ENCODE results near the gene CD47. TPM values are rescaled to one million over a fixed set of nuclear protein-coding genes. Genes with fewer than 3 reads are reported as not detected.

CD47 gene
- total RNA-seq, 2 experiments from 2014 or later = 136 to 137 TPM

DNA sequence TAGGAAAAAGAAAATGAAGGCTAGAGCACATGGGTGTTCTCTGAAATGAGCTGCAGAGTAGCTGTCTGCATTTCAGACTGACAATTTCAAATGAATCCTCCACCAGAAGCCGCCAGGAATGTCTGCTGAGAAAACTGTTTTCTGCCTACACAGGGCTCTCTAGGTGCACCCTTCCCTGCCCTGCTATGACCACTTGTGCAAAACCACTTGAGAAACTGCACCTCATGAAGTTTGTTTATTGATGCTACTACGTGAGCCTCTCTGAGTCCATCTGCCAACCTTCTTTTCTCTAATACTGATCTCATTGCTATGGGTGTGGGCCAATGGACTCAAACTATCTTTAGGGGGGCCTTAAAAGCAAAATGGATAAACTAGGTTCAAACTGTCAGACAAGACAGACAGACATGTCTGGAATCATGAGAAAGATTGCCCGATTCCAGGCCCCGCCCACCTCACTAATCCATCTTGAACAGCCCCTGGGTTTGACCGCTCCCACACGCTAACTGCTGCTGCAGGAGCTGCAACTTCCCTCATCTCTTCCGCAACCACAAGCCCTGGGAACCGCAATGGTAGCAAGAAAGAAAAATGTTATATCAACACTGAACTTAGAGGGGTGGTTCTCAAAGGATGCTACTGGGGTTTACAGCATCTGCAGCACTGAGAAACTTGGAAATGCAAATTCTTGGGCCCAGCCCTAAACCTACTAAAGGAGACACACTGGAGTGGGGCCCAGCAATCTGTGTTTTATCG is 9.0 kb upstream of the CD47 start:
- peak overlapping the region; percentile 82 for H3K27ac Mint-ChIP-seq

DNA sequence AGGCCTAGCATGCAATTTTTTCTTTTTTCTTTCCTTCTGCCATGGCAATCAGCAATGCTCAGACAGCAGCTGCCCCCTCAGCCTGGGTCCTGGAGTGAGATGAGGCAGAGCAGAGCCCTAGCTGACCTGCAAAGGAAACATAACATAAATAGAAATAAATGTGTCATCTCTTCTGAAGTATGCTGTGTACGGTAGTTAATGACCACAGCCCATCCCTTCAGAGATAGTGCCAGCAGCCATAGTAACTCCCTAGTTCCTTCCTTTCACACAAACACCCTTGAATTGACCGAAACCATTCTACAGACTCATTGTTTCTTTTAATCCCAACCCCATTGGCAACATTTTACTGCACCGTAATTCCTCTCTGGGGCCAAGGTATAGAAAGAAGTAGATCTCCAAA is 8.4 kb upstream of the CD47 start:
- DNase-seq = no peak
- ChIA-PET CTCF (interaction anchor here (1.8 kb wide), 1 partner anchor 34 kb away, joined by 4 read pairs; no protein-coding TSS in a partner anchor), POLR2A (interaction anchor here (5.0 kb wide), 1 partner anchor 28 kb away, joined by 30 read pairs; no protein-coding TSS in a partner anchor)
- H3K9me3 Mint-ChIP-seq (ENCODE audit: insufficient read depth) = no peaks in the 10 kb centered on the region
- H3K4me3 Mint-ChIP-seq = no peak overlapping the region
- no peak for ATAC-seq
- H3K27me3 Mint-ChIP-seq (ENCODE audit: low read depth) = no peaks in the 10 kb centered on the region
- H3K4me1 Mint-ChIP-seq (ENCODE audit: low read depth) = peaks cover 62% of the 10 kb centered on the region
- H3K27ac Mint-ChIP-seq = peak overlapping the region; percentile 82
- H3K36me3 Mint-ChIP-seq (ENCODE audit: low read depth) = no peaks in the 10 kb centered on the region

More for the DNA sequence above, 9.0 kb upstream of the CD47 start:
- H3K36me3 Mint-ChIP-seq (ENCODE audit: low read depth) = no peaks in the 10 kb centered on the region
- peak overlapping the region; percentile 46 for H3K4me3 Mint-ChIP-seq
- peak; percentile 81 for DNase-seq
- H3K9me3 Mint-ChIP-seq (ENCODE audit: insufficient read depth) = no peaks in the 10 kb centered on the region
- no peaks in the 10 kb centered on the region for H3K27me3 Mint-ChIP-seq (ENCODE audit: low read depth)
- POLR2A ChIA-PET = interaction anchor here (1.6 to 5.0 kb wide), 4 partner anchors 8 to 27 kb away, joined by 6 to 30 read pairs (median 10); no protein-coding TSS in a partner anchor
- CTCF ChIA-PET = interaction anchor here (1.8 to 2.3 kb wide), 3 partner anchors 10 to 172 kb away, joined by 4 to 7 read pairs (median 5); no protein-coding TSS in a partner anchor
- H3K4me1 Mint-ChIP-seq (ENCODE audit: low read depth) = peaks cover 62% of the 10 kb centered on the region
- peak; percentile 49 for ATAC-seq

DNA sequence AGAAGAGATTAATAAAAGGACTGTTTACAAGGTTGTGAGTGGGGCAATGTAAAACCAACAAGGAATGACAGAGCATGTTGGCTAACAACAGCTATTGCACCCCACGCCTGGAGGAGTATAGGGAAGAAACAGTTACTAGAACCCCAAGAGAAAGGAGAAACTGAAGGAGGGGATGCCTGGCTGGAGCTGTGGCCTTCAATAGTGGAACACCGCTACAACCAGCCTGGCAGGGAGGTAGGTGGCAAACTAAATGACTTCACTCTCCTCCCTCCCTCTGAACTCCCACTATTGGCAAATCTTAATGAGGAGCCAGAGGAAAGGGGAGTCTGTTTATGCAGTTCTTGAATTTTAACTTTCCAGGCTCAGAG is 7.2 kb upstream of the CD47 start:
- no peak for DNase-seq
- Mint-ChIP-seq H3K4me1 (ENCODE audit: low read depth) (peaks cover 69% of the 10 kb centered on the region), H3K9me3 (ENCODE audit: insufficient read depth) (no peaks in the 10 kb centered on the region), H3K27me3 (ENCODE audit: low read depth) (no peaks in the 10 kb centered on the region), H3K27ac (no peak overlapping the region), H3K36me3 (ENCODE audit: low read depth) (no peaks in the 10 kb centered on the region), H3K4me3 (no peak overlapping the region)
- ChIA-PET POLR2A (interaction anchor here (5.0 kb wide), 1 partner anchor 29 kb away, joined by 30 read pairs; no protein-coding TSS in a partner anchor), CTCF (no interaction called here)
- no peak for ATAC-seq

DNA sequence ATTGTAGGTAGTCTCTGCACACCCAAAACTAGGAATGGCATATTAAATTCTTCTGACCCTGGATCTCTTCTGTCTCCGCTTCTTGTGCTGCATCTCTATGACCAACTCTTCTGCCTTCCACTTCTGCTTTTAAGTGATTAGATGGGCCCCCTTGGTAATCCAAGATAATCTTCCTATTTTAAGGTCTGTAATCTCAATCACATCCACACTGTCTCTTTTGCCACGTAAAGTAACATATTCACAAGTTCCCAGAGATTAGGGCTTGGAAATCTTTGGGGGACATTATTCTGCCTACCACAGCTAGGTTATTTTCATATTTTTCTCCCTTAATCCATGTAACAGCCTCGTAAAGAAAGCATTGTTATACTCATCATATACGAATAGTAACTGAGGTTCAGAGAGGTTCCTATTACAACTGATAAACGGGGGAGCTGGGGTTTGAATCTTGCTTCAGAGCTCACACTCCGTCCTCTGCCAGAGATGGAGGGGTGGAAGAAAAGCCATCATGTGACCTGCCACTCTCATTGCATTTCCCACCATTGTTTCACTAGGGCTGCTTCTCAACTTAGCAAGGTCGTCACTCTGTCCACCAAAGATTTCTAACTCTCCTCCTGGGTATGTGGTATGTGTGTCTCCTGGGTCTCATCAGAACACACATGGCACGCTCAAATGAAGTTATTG is 6.6 kb upstream of the CD47 start:
- Mint-ChIP-seq H3K27ac (peak overlapping the region; percentile 5), H3K36me3 (ENCODE audit: low read depth) (no peaks in the 10 kb centered on the region), H3K27me3 (ENCODE audit: low read depth) (no peaks in the 10 kb centered on the region), H3K9me3 (ENCODE audit: insufficient read depth) (no peaks in the 10 kb centered on the region), H3K4me3 (peak overlapping the region; percentile 43), H3K4me1 (ENCODE audit: low read depth) (peaks cover 71% of the 10 kb centered on the region)
- CTCF ChIA-PET = interaction anchor here (1.6 kb wide), 1 partner anchor 18 kb away, joined by 5 read pairs; no protein-coding TSS in a partner anchor
- no peak for DNase-seq
- ATAC-seq = no peak
- POLR2A ChIA-PET = interaction anchor here (5.0 kb wide), 1 partner anchor 29 kb away, joined by 30 read pairs; no protein-coding TSS in a partner anchor

DNA sequence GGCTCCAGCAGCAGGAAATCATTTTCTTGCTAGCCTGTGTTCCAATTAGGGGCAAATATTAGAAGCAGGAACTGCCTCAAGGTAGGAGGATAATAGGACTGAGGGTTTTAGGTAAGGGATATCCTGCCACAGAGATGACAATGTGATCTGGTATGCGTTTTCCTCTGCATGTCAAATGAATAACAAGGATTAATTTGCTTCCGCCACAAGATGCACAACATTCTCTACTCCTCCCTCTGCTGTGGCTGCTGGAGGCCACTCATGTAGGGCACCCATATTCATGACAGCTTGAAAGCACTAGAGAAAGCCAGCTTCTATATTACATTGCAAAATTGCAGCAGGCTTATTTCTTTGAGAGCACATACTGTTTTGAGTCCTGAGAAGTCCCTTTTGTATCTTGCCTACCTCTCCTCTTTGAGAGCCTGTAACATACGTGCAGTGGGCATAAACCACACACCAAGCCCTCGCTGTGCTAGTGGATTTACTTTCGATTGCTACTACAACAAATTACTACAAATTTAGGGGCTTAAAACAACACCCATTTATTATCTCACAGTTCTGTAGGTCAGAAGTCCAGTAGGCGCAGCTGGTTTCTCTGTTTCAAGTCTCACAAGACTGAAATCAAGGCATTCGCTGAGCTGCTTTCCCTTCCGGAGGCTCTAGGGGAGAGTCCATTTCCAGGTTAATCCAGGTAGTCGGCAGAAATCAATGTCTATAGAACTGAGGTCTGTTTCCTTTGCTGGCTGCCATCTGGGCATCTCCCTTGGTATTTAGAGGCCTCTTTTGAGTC is 5.9 kb upstream of the CD47 start:
- DNase-seq = peak; percentile 54
- Mint-ChIP-seq H3K36me3 (ENCODE audit: low read depth) (peaks cover 1% of the 10 kb centered on the region), H3K4me3 (peak overlapping the region; percentile 43), H3K9me3 (ENCODE audit: insufficient read depth) (no peaks in the 10 kb centered on the region), H3K27ac (peak overlapping the region; percentile 74), H3K27me3 (ENCODE audit: low read depth) (no peaks in the 10 kb centered on the region), H3K4me1 (ENCODE audit: low read depth) (peaks cover 71% of the 10 kb centered on the region)
- POLR2A ChIA-PET = interaction anchor here (0.5 kb wide), 1 partner anchor 126 kb away, joined by 3 read pairs; no protein-coding TSS in a partner anchor
- ATAC-seq = no peak
- CTCF ChIA-PET = interaction anchor here (1.6 kb wide), 1 partner anchor 17 kb away, joined by 5 read pairs; no protein-coding TSS in a partner anchor

DNA sequence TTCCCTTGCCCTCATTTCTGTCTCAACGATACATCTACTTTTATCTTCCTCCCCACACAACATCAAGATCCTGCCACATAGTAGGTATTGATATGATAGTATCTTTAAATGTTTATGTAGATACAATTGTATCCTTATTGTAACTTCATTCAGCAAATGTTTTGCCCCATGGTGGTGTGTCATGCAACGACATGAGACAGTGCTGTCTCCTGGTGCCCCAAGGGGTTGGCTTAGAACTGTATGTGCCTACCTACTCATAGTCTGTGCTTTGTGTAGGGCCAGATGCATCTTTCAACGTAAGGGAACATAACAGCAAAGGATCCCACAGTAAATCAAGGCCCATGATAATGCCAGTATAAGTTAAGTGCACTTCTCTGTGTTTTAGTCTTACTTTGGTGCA is 2.8 kb upstream of the CD47 start:
- ATAC-seq = no peak
- no peaks in the 10 kb centered on the region for H3K27me3 Mint-ChIP-seq (ENCODE audit: low read depth)
- no peaks in the 10 kb centered on the region for H3K9me3 Mint-ChIP-seq (ENCODE audit: insufficient read depth)
- ChIA-PET CTCF (interaction anchor here (0.6 to 1.9 kb wide), 7 partner anchors 8 to 384 kb away, joined by 3 to 7 read pairs (median 4); no protein-coding TSS in a partner anchor), POLR2A (interaction anchor here (1.1 to 4.1 kb wide), 2 partner anchors 30 to 33 kb away, joined by 5 to 28 read pairs; no protein-coding TSS in a partner anchor)
- peaks cover 15% of the 10 kb centered on the region for H3K36me3 Mint-ChIP-seq (ENCODE audit: low read depth)
- peaks cover 47% of the 10 kb centered on the region for H3K4me1 Mint-ChIP-seq (ENCODE audit: low read depth)
- H3K4me3 Mint-ChIP-seq = no peak overlapping the region
- peak overlapping the region; percentile 0 for H3K27ac Mint-ChIP-seq
- DNase-seq = no peak

DNA sequence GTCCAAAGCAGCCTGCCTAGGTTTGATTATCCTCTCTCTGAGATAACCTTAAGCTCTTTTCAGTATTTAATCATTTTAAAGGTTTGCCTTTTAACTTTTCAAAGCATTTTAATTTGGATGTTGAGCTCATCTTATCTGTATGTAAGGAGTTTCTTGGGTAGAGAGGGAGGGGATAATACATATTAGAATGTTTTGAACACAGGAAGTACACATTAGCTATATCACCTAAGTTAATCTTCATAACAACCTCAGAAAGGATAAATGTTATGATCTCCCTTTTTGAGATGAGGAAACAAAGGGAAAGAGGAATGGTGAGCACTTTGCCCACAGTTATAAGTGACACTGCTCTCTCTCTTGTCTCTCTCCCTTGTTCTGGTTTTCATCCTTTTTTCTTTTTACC is 2.2 kb upstream of the CD47 start:
- Mint-ChIP-seq H3K36me3 (ENCODE audit: low read depth) (peaks cover 17% of the 10 kb centered on the region), H3K4me3 (no peak overlapping the region), H3K27ac (no peak overlapping the region), H3K27me3 (ENCODE audit: low read depth) (no peaks in the 10 kb centered on the region), H3K9me3 (ENCODE audit: insufficient read depth) (no peaks in the 10 kb centered on the region), H3K4me1 (ENCODE audit: low read depth) (peaks cover 42% of the 10 kb centered on the region)
- CTCF ChIA-PET = interaction anchor here (0.6 to 1.9 kb wide), 7 partner anchors 8 to 385 kb away, joined by 3 to 7 read pairs (median 3); no protein-coding TSS in a partner anchor
- POLR2A ChIA-PET = interaction anchor here (0.5 to 4.1 kb wide), 4 partner anchors 8 to 33 kb away, joined by 3 to 28 read pairs (median 8); no protein-coding TSS in a partner anchor
- ATAC-seq = no peak
- no peak for DNase-seq

DNA sequence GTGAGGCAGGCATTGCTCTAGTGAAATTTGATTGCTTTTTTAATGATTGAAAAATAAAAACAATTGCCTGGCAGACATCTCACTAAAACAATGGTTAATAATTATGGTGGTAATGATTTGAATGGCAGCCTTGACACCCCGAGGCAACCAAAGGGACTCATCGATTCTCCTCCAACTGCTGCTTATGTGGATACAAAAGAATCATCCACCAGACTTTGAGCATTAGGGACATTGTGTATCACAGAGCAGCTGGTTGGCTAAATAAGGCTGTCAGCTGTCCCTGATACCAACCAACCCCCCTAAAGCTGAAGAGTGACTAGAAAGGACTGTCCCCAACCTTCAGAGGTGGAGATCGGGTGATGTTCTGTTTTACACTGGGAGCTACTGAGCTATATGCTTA is 1.7 kb upstream of the CD47 start:
- no peak for DNase-seq
- no peak overlapping the region for H3K27ac Mint-ChIP-seq
- H3K9me3 Mint-ChIP-seq (ENCODE audit: insufficient read depth) = no peaks in the 10 kb centered on the region
- H3K4me3 Mint-ChIP-seq = no peak overlapping the region
- H3K27me3 Mint-ChIP-seq (ENCODE audit: low read depth) = no peaks in the 10 kb centered on the region
- ChIA-PET POLR2A (interaction anchor here (0.5 to 4.1 kb wide), 4 partner anchors 8 to 34 kb away, joined by 3 to 28 read pairs (median 8); no protein-coding TSS in a partner anchor), CTCF (interaction anchor here (1.0 to 1.9 kb wide), 7 partner anchors 9 to 385 kb away, joined by 3 to 7 read pairs (median 4); no protein-coding TSS in a partner anchor)
- peaks cover 38% of the 10 kb centered on the region for H3K4me1 Mint-ChIP-seq (ENCODE audit: low read depth)
- no peak for ATAC-seq
- H3K36me3 Mint-ChIP-seq (ENCODE audit: low read depth) = peaks cover 22% of the 10 kb centered on the region

DNA sequence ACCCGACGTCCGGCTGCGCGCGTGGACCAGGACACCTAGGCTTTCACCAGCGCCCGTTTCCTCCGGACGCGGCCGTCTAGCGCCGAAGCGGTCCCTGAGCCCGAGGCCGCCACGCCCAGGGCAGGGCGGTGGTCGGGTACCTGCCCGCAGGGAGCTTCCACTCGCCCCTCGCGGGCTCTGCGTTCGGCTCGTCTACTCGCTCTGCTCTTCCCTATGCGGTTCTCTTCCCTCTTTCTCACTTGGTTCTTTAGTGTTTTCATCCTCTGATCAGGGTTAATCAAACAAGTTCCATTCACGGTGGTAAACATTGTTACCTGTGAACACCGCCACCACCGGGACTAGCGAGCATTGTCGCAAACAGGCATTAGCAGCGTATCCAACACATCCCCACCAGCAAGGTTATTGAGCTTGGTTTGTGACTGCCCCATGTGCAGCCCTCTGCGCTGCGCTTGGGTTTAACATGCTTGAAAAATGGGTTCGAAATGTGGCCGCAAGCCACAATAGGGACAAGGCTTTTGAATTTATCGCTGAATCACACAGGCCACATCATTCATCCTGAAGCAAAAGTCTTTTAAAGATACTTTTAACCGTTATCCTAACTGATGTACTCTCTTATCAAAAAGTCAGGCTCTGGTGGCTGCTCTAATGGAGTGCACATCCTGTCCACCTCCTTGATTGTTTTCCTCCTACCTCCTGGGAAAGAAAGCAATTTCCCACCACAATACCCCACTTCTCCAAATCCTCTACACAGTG is 843 bp upstream of the CD47 start:
- peak; percentile 33 for DNase-seq
- Mint-ChIP-seq H3K27ac (peak overlapping the region; percentile 92), H3K36me3 (ENCODE audit: low read depth) (peaks cover 22% of the 10 kb centered on the region), H3K9me3 (ENCODE audit: insufficient read depth) (no peaks in the 10 kb centered on the region), H3K4me3 (no peak overlapping the region), H3K4me1 (ENCODE audit: low read depth) (peaks cover 31% of the 10 kb centered on the region), H3K27me3 (ENCODE audit: low read depth) (no peaks in the 10 kb centered on the region)
- no peak for ATAC-seq
- ChIA-PET POLR2A (interaction anchor here (1.1 to 4.1 kb wide), 4 partner anchors 9 to 164 kb away, joined by 3 to 28 read pairs (median 8); no protein-coding TSS in a partner anchor), CTCF (interaction anchor here (1.0 to 1.9 kb wide), 4 partner anchors 10 to 154 kb away, joined by 3 to 7 read pairs (median 4); no protein-coding TSS in a partner anchor)

DNA sequence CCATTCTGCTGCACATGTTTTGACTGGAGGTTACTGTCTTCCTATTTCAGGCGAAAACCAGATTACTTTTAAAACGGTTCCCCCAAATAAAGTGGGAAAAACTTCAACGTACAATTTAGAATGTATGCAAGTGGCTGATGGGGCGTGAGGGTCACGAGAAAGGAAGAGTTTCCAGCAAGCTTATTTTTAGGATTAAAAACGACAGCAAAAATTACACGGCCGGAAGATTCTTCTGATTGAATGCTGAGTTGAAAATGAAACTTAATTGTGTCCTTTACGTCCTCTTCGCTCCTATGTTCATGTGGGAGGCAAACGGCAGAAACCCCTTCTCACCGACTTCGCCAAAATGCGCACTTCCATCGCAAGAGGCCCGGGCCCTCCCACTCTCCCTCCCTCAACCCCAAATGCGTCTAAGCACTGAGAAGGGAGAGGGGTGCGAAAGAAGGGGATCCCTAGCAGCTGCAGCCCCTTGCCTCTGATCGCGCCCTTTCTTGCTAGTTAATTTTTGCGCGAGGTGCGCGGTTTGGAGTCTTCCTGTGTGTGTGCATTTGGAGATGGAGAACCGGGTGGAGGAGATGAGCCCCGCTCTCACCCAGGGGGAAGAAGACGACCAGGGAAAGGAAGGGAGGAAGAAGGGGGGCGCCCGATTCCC is 656 bp downstream of the CD47 start:
- Mint-ChIP-seq H3K4me3 (no peak overlapping the region), H3K9me3 (ENCODE audit: insufficient read depth) (no peaks in the 10 kb centered on the region), H3K4me1 (ENCODE audit: low read depth) (peaks cover 24% of the 10 kb centered on the region), H3K36me3 (ENCODE audit: low read depth) (peaks cover 22% of the 10 kb centered on the region), H3K27ac (peak overlapping the region; percentile 99), H3K27me3 (ENCODE audit: low read depth) (no peaks in the 10 kb centered on the region)
- ATAC-seq = peak; percentile 13
- POLR2A ChIA-PET = interaction anchor here (0.8 to 5.6 kb wide), 7 partner anchors 9 to 499 kb away, joined by 3 to 96 read pairs (median 5); partner anchors contain the start of genes CIP2A and DZIP3
- peak; percentile 61 for DNase-seq
- CTCF ChIA-PET = interaction anchor here (1.0 to 4.7 kb wide), 4 partner anchors 10 to 163 kb away, joined by 3 to 24 read pairs (median 5); no protein-coding TSS in a partner anchor
